Activated T-cell treated with anti-CD3 and anti-CD28 coated beads, Interleukin-2, amount 50 U/mL, for 72 hours (primary cell): ENCODE data around the gene NFIC. TPM values are rescaled to one million over a fixed set of nuclear protein-coding genes. Genes with fewer than 3 reads are reported as not detected.
"Not testable (repeated sequence)": the region's sequence is repeated elsewhere in the genome, so short reads cannot be mapped to it uniquely, and the experiment has no call there.

Source experiments
- ATAC-seq, 2 donors: fragments of 150-1000 bp; cut with Tn5 transposase; replicated peaks in 1 of 2; 2 replicates each; pipeline ENCODE4 v1.10.0; 2021; ENCODE audit warnings: moderate library complexity in 2 of 2, mild to moderate bottlenecking in 1 of 2
- DNase-seq, 2 donors: peaks; one replicate each; pipeline ENCODE4 v3.0.0; 2021 to 2022; ENCODE audit warnings: mixed read lengths in 1 of 2
- H3K27ac Mint-ChIP-seq: one replicate; pipeline ENCODE4 v1.8.0; 2022; ENCODE audit warnings: mild to moderate bottlenecking, moderate library complexity, mixed read lengths
- H3K27me3 Mint-ChIP-seq: one replicate; pipeline ENCODE4 v1.8.0; 2022; ENCODE audit warnings: low read depth, mixed read lengths
- H3K36me3 Mint-ChIP-seq, 2 donors: one replicate each; pipeline ENCODE4 v1.8.0; 2022; ENCODE audit warnings: mixed read lengths in 2 of 2, mild to moderate bottlenecking in 1 of 2; ENCODE audit not compliant: insufficient read depth in 2 of 2
- H3K4me1 Mint-ChIP-seq: one replicate; pipeline ENCODE4 v1.8.0; 2022; ENCODE audit warnings: low read depth, mixed read lengths
- H3K4me3 Mint-ChIP-seq, 2 donors: one replicate each; pipeline ENCODE4 v1.8.0; 2022; ENCODE audit warnings: mild to moderate bottlenecking in 2 of 2, mixed read lengths in 2 of 2, moderate library complexity in 2 of 2
- H3K9me3 Mint-ChIP-seq, 2 donors: one replicate each; pipeline ENCODE4 v1.8.0; 2022; ENCODE audit warnings: mixed read lengths in 2 of 2
- total RNA-seq, 2 donors: library from RNA; stranded (reverse); gene quantifications; one replicate each; pipeline ENCODE4 v1.2.3, GENCODE V29; 2022

NFIC gene
- total RNA-seq, 2 donors from 2014 or later: 19.8 to 24.8 TPM

GRCh38 chr19:3378352-3379150 lies 12.2 kb downstream of the NFIC start:
- no peak for DNase-seq
- ATAC-seq: no peak
- Mint-ChIP-seq H3K9me3 (no peaks in the 10 kb centered on the region), H3K4me3 (no peak overlapping the region), H3K36me3 (peaks cover 0 to 4% of the 10 kb centered on the region in 2 donors), H3K27ac (no peak overlapping the region), H3K27me3 (no peaks in the 10 kb centered on the region), H3K4me1 (peaks cover 10% of the 10 kb centered on the region)

GRCh38 chr19:3380829-3381228 lies 14.4 kb downstream of the NFIC start:
- Mint-ChIP-seq H3K4me3 (no peak overlapping the region), H3K4me1 (peaks cover 14% of the 10 kb centered on the region), H3K27me3 (no peaks in the 10 kb centered on the region), H3K36me3 (peaks cover 0 to 4% of the 10 kb centered on the region in 2 donors), H3K27ac (no peak overlapping the region), H3K9me3 (no peaks in the 10 kb centered on the region)
- ATAC-seq: no peak
- no peak for DNase-seq

GRCh38 chr19:3381701-3382372 lies 15.5 kb downstream of the NFIC start:
- DNase-seq: no peak
- Mint-ChIP-seq H3K4me1 (peaks cover 14% of the 10 kb centered on the region), H3K36me3 (peaks cover 0 to 4% of the 10 kb centered on the region in 2 donors), H3K27ac (no peak overlapping the region), H3K9me3 (no peaks in the 10 kb centered on the region), H3K4me3 (no peak overlapping the region), H3K27me3 (no peaks in the 10 kb centered on the region)
- ATAC-seq: no peak

GRCh38 chr19:3382460-3383100 lies 16.2 kb downstream of the NFIC start:
- H3K27ac Mint-ChIP-seq: no peak overlapping the region
- H3K27me3 Mint-ChIP-seq: no peaks in the 10 kb centered on the region
- DNase-seq (no peak), ATAC-seq (no peak)
- H3K36me3 Mint-ChIP-seq: peaks cover 0 to 4% of the 10 kb centered on the region in 2 donors
- H3K4me1 Mint-ChIP-seq: peaks cover 14% of the 10 kb centered on the region
- no peak overlapping the region for H3K4me3 Mint-ChIP-seq
- no peaks in the 10 kb centered on the region for H3K9me3 Mint-ChIP-seq

- no peak overlapping the region for H3K4me3 Mint-ChIP-seq
- ATAC-seq (no peak), DNase-seq (no peak)
- no peaks in the 10 kb centered on the region for H3K27me3 Mint-ChIP-seq
- H3K4me1 Mint-ChIP-seq: peaks cover 14% of the 10 kb centered on the region
- H3K36me3 Mint-ChIP-seq: peaks cover 0 to 4% of the 10 kb centered on the region in 2 donors
- no peak overlapping the region for H3K27ac Mint-ChIP-seq
- H3K9me3 Mint-ChIP-seq: no peaks in the 10 kb centered on the region
Measured at GRCh38 chr19:3383121-3383722, 16.8 kb downstream of the NFIC start.

GRCh38 chr19:3386447-3387234 lies 20.3 kb downstream of the NFIC start:
- Mint-ChIP-seq H3K4me1 (peaks cover 14% of the 10 kb centered on the region), H3K9me3 (no peaks in the 10 kb centered on the region), H3K27me3 (no peaks in the 10 kb centered on the region), H3K27ac (no peak overlapping the region), H3K36me3 (peaks cover 0 to 4% of the 10 kb centered on the region in 2 donors), H3K4me3 (no peak overlapping the region)
- DNase-seq (no peak), ATAC-seq (no peak)

- H3K27me3 Mint-ChIP-seq: no peaks in the 10 kb centered on the region
- H3K9me3 Mint-ChIP-seq: no peaks in the 10 kb centered on the region
- ATAC-seq (no peak), DNase-seq (no peak)
- no peak overlapping the region for H3K4me3 Mint-ChIP-seq
- H3K27ac Mint-ChIP-seq: no peak overlapping the region
- H3K36me3 Mint-ChIP-seq: no peaks in the 10 kb centered on the region
- peaks cover 6% of the 10 kb centered on the region for H3K4me1 Mint-ChIP-seq
Measured at GRCh38 chr19:3387645-3388589, 21.5 kb downstream of the NFIC start.

- H3K4me3 Mint-ChIP-seq: no peak overlapping the region
- peaks cover 2% of the 10 kb centered on the region for H3K4me1 Mint-ChIP-seq
- no peaks in the 10 kb centered on the region for H3K9me3 Mint-ChIP-seq
- DNase-seq (no peak), ATAC-seq (no peak)
- no peaks in the 10 kb centered on the region for H3K27me3 Mint-ChIP-seq
- H3K27ac Mint-ChIP-seq: no peak overlapping the region
- no peaks in the 10 kb centered on the region for H3K36me3 Mint-ChIP-seq
Measured at GRCh38 chr19:3389446-3389778, 23.0 kb downstream of the NFIC start.

GRCh38 chr19:3389876-3390371 lies 23.5 kb downstream of the NFIC start:
- Mint-ChIP-seq H3K27me3 (no peaks in the 10 kb centered on the region), H3K4me3 (no peak overlapping the region), H3K36me3 (no peaks in the 10 kb centered on the region), H3K4me1 (no peaks in the 10 kb centered on the region), H3K9me3 (no peaks in the 10 kb centered on the region), H3K27ac (no peak overlapping the region)
- no peak for ATAC-seq
- no peak for DNase-seq

- not testable (repeated sequence) for H3K9me3 Mint-ChIP-seq, H3K4me3 Mint-ChIP-seq, H3K4me1 Mint-ChIP-seq, DNase-seq, H3K27me3 Mint-ChIP-seq, ATAC-seq, H3K36me3 Mint-ChIP-seq, H3K27ac Mint-ChIP-seq
Measured at GRCh38 chr19:3391911-3392310, 25.5 kb downstream of the NFIC start.

- no peaks in the 10 kb centered on the region for H3K9me3 Mint-ChIP-seq
- no peak overlapping the region for H3K27ac Mint-ChIP-seq
- DNase-seq (no peak), ATAC-seq (no peak)
- no peaks in the 10 kb centered on the region for H3K36me3 Mint-ChIP-seq
- no peaks in the 10 kb centered on the region for H3K27me3 Mint-ChIP-seq
- H3K4me3 Mint-ChIP-seq: no peak overlapping the region
- H3K4me1 Mint-ChIP-seq: no peaks in the 10 kb centered on the region
Measured at GRCh38 chr19:3392480-3392879, 26.1 kb downstream of the NFIC start.

GRCh38 chr19:3396881-3397265 lies 30.5 kb downstream of the NFIC start:
- Mint-ChIP-seq H3K27me3 (no peaks in the 10 kb centered on the region), H3K4me3 (no peak overlapping the region), H3K27ac (no peak overlapping the region), H3K4me1 (no peaks in the 10 kb centered on the region), H3K36me3 (no peaks in the 10 kb centered on the region), H3K9me3 (no peaks in the 10 kb centered on the region)
- DNase-seq (no peak), ATAC-seq (no peak)
